Astrocyte of the spinal cord (primary cell): ENCODE data around the gene LURAP1L.

Experiments
- DNase-seq: peaks from one replicate; pipeline ENCODE4 v3.0.0; 2011; ENCODE audit warnings: low read depth, low spot score
- H3K4me3 ChIP-seq: 2 replicates; pipeline ENCODE4 v1.5.1; 2011; ENCODE audit warnings: low read depth, mild to moderate bottlenecking, low read length, moderate library complexity
- CTCF ChIP-seq: IDR thresholded peaks from 2 replicates; pipeline ENCODE4 v1.5.1; 2012; ENCODE audit warnings: low read depth, mild to moderate bottlenecking, low read length, inconsistent platforms
- in situ Hi-C: cut with HindIII; loops from 2 replicates; pipeline ENCODE4 v1.10.0; 2017; ENCODE audit warnings: low sequenced_read_pairs

Gene LURAP1L

GRCh38 chr9:12819436-12820185 is 44.8 kb downstream of the LURAP1L start:
- in situ Hi-C loops = no loop called here
- H3K4me3 ChIP-seq = no peak overlapping the region
- peak; percentile 40 for TF ChIP-seq CTCF
- DNase-seq = no peak

GRCh38 chr9:12822111-12822510 is 47.3 kb downstream of the LURAP1L start:
- no peak for TF ChIP-seq CTCF
- in situ Hi-C loops = no loop called here
- H3K4me3 ChIP-seq = no peak overlapping the region
- no peak for DNase-seq

- H3K4me3 ChIP-seq = no peak overlapping the region
- no peak for TF ChIP-seq CTCF
- DNase-seq = no peak
- in situ Hi-C loops = no loop called here
Measured at GRCh38 chr9:12826924-12827565, 52.2 kb downstream of the LURAP1L start.

GRCh38 chr9:12833701-12834100 is 58.9 kb downstream of the LURAP1L start:
- in situ Hi-C loops = no loop called here
- TF ChIP-seq CTCF = no peak
- DNase-seq = no peak
- no peak overlapping the region for H3K4me3 ChIP-seq

GRCh38 chr9:12838546-12838945 is 63.7 kb downstream of the LURAP1L start:
- TF ChIP-seq CTCF = no peak
- in situ Hi-C loops = no loop called here
- no peak overlapping the region for H3K4me3 ChIP-seq
- peak; percentile 19 for DNase-seq

GRCh38 chr9:12843735-12844134 is 68.9 kb downstream of the LURAP1L start:
- no peak for DNase-seq
- in situ Hi-C loops = no loop called here
- TF ChIP-seq CTCF = no peak
- no peak overlapping the region for H3K4me3 ChIP-seq
